Measurements from ENCODE around the gene PTHLH. TPM values are rescaled to one million over a fixed set of nuclear protein-coding genes. Genes with fewer than 3 reads are reported as not detected.

PTHLH gene
- total RNA-seq, 1 donor from 2014 or later, result not detected

DNA sequence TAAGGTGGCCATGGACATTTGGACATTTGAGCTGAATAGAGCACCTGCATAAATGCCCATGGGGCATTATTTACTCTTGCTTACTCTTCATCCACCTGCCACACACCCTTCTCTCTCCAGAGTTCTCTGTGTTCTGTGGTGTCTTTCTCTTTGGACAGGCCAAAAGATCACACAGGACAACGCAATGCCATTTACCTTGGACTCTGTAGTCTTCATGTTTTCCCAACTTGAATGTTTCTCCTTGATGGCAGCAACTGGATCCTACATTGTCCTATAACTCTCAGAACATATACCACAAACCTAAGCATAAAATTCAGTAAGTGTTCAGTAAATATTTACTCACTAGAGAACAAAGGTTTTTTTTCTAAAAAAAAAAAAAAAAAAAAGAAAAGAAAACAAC is 41.7 kb upstream of the PTHLH start:
- Mint-ChIP-seq H3K9me3 (no peaks in the 10 kb centered on the region), H3K4me3 (no peak overlapping the region), H3K27ac (no peak overlapping the region), H3K36me3 (ENCODE audit: low read depth) (no peaks in the 10 kb centered on the region), H3K27me3 (peaks cover 4% of the 10 kb centered on the region), H3K4me1 (no peaks in the 10 kb centered on the region)
- TF ChIP-seq, protein P1, sequence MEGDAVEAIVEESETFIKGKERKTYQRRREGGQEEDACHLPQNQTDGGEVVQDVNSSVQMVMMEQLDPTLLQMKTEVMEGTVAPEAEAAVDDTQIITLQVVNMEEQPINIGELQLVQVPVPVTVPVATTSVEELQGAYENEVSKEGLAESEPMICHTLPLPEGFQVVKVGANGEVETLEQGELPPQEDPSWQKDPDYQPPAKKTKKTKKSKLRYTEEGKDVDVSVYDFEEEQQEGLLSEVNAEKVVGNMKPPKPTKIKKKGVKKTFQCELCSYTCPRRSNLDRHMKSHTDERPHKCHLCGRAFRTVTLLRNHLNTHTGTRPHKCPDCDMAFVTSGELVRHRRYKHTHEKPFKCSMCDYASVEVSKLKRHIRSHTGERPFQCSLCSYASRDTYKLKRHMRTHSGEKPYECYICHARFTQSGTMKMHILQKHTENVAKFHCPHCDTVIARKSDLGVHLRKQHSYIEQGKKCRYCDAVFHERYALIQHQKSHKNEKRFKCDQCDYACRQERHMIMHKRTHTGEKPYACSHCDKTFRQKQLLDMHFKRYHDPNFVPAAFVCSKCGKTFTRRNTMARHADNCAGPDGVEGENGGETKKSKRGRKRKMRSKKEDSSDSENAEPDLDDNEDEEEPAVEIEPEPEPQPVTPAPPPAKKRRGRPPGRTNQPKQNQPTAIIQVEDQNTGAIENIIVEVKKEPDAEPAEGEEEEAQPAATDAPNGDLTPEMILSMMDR (IDR thresholded peaks at IDR 0.05), result no peak
- DNase-seq, result no peak
- intact Hi-C loops (cut with micrococcal nuclease), result no loop called here
- ATAC-seq (ENCODE audit: low read depth), result no peak
- ChIA-PET POLR2A (no interaction called here), CTCF (no interaction called here)

DNA sequence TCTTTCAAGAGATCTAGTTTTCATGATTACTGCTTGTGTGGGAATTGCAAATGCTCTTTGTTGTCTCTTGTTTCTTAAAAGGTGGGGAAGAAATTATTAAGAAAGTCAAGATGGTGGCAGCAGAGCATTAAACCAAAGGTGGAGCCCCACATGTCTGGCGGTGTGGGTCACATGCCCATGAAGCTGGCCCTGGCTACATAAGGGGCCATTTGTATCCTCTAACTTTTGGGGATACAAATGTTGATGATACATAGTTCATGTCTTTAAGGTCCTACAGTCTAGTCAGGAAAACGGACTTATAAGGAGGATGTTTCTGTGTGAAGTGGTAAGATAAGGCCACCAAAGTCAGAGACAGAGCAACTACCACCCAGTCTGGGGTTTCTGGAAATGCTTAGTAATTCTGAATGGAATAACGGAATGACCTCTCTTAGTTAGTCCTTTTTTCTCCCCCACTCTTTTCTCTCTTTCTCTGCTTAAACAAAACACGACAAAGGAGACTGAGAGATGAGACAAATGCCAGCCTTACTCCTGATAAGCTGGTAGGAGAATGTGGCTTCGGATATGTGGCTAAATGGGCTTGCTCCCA is 39.9 kb upstream of the PTHLH start:
- Mint-ChIP-seq H3K27me3 (peaks cover 4% of the 10 kb centered on the region), H3K9me3 (no peaks in the 10 kb centered on the region), H3K4me3 (no peak overlapping the region), H3K4me1 (no peaks in the 10 kb centered on the region), H3K27ac (no peak overlapping the region), H3K36me3 (ENCODE audit: low read depth) (no peaks in the 10 kb centered on the region)
- DNase-seq, result no peak
- CTCF ChIA-PET, result no interaction called here
- TF ChIP-seq, protein P1 (IDR thresholded peaks at IDR 0.05), result no peak
- intact Hi-C loops (cut with micrococcal nuclease), result no loop called here
- no peak for ATAC-seq (ENCODE audit: low read depth)
- POLR2A ChIA-PET, result no interaction called here

DNA sequence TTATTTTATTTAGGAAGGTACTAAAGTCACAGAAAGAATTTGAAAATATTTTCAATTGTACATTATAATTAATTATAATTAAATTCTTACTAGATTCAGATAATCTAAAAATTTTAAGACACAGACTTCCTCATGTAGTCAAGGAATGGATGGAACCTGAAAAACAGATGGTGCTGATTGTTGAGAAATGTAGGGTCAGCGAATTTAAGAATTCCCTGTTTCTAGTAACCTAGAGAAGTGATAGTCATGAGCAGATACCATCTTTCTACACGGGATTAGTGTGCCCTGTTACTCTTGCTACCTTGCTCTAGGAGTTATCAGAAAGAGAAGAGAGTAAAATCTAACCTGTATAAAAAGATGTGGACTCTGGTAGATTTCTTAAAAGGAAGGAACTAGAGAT is 37.5 kb upstream of the PTHLH start:
- H3K4me1 Mint-ChIP-seq, result no peaks in the 10 kb centered on the region
- no peaks in the 10 kb centered on the region for H3K36me3 Mint-ChIP-seq (ENCODE audit: low read depth)
- POLR2A ChIA-PET, result no interaction called here

DNA sequence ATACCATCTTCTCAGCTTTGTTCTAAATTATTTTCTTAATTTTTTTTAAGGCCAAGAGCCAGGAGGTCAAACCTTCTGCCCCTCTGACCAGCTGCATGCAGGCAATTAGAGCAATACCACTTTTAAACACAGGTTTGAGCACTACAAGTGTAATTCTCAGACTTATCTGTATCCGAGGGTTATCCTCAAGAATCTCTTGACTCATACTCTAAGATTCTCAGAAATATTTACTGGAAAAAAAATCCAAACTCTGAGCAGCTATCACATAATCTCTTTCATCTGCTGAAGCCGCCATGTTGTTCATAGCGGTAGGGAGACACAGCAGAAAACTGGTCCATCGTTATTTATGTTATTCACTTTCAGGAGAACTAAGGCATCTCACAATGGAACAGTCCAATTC is 27.4 kb upstream of the PTHLH start:
- ATAC-seq (ENCODE audit: low read depth), result no peak
- no peak for DNase-seq
- Mint-ChIP-seq H3K27ac (no peak overlapping the region), H3K36me3 (ENCODE audit: low read depth) (no peaks in the 10 kb centered on the region), H3K9me3 (no peaks in the 10 kb centered on the region), H3K4me3 (no peak overlapping the region), H3K27me3 (peaks cover 4% of the 10 kb centered on the region), H3K4me1 (no peaks in the 10 kb centered on the region)
- ChIA-PET CTCF (no interaction called here), POLR2A (no interaction called here)
- TF ChIP-seq, protein P1 (IDR thresholded peaks at IDR 0.05), result no peak
- intact Hi-C loops (cut with micrococcal nuclease), result no loop called here

More for the DNA sequence above, 37.5 kb upstream of the PTHLH start:
- Mint-ChIP-seq H3K4me3 (no peak overlapping the region), H3K9me3 (no peaks in the 10 kb centered on the region), H3K27me3 (peaks cover 2% of the 10 kb centered on the region), H3K27ac (no peak overlapping the region)
- ATAC-seq (ENCODE audit: low read depth) (no peak), DNase-seq (no peak)
- intact Hi-C loops (cut with micrococcal nuclease), result no loop called here
- CTCF ChIA-PET, result no interaction called here
- TF ChIP-seq, protein P1 (IDR thresholded peaks at IDR 0.05), result no peak

DNA sequence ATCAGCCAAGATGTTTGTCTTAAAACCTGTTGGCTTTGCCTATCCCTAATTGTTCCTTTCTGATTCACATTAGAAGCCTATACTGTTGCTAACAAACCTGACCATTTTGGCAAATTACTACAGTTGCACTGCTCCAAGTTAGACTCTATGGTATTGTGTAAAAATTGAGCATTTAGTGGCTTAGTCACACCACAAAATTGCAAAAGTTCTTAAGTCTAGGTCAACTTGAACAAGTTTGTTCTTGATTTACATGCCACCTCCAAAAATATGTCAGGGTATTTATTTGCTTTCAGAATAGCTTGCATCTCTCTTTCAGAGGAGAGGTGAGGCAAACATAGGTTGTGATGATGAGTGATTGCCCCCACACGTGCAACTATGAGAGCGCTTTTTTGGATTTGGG is 27.0 kb upstream of the PTHLH start:
- H3K4me3 Mint-ChIP-seq, result no peak overlapping the region
- H3K27me3 Mint-ChIP-seq, result peaks cover 4% of the 10 kb centered on the region
- TF ChIP-seq, protein P1 (IDR thresholded peaks at IDR 0.05), result no peak
- H3K9me3 Mint-ChIP-seq, result no peaks in the 10 kb centered on the region
- POLR2A ChIA-PET, result no interaction called here
- CTCF ChIA-PET, result no interaction called here
- intact Hi-C loops (cut with micrococcal nuclease), result no loop called here
- H3K27ac Mint-ChIP-seq, result no peak overlapping the region
- DNase-seq, result no peak
- H3K4me1 Mint-ChIP-seq, result no peaks in the 10 kb centered on the region
- ATAC-seq (ENCODE audit: low read depth), result no peak
- no peaks in the 10 kb centered on the region for H3K36me3 Mint-ChIP-seq (ENCODE audit: low read depth)

Data from activated B cell treated with CpG ODN at 0.5 μM for 24 hours (primary cell).